ENCODE data around the gene MED27.

- TF ChIP-seq, protein P1, sequence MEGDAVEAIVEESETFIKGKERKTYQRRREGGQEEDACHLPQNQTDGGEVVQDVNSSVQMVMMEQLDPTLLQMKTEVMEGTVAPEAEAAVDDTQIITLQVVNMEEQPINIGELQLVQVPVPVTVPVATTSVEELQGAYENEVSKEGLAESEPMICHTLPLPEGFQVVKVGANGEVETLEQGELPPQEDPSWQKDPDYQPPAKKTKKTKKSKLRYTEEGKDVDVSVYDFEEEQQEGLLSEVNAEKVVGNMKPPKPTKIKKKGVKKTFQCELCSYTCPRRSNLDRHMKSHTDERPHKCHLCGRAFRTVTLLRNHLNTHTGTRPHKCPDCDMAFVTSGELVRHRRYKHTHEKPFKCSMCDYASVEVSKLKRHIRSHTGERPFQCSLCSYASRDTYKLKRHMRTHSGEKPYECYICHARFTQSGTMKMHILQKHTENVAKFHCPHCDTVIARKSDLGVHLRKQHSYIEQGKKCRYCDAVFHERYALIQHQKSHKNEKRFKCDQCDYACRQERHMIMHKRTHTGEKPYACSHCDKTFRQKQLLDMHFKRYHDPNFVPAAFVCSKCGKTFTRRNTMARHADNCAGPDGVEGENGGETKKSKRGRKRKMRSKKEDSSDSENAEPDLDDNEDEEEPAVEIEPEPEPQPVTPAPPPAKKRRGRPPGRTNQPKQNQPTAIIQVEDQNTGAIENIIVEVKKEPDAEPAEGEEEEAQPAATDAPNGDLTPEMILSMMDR (IDR thresholded peaks at IDR 0.05) = no peak
- TF ChIP-seq POLR2A (IDR thresholded peaks at IDR 0.05) (no peak), EP300 (IDR thresholded peaks at IDR 0.05) (no peak)
Observed at GRCh38 chr9:131837316-131837715, 242.4 kb downstream of the MED27 start.
